T-helper 2 cell treated with Interferon-gamma antibody and Interleukin-4, amounts not matched to agents 5 μg/mL and 100 μg/mL, for 36 hours (primary cell): ENCODE data around the gene EIF4A2.
"Not testable (repeated sequence)": the region's sequence is repeated elsewhere in the genome, so short reads cannot be mapped to it uniquely, and the experiment has no call there.

Source experiments
- DNase-seq: peaks from one replicate; pipeline ENCODE4 v3.0.0; 2021; ENCODE audit warnings: low spot score
- H3K27ac Mint-ChIP-seq: one replicate; pipeline ENCODE4 v1.8.0; 2021; ENCODE audit warnings: mild to moderate bottlenecking, mixed read lengths
- H3K27me3 Mint-ChIP-seq: one replicate; pipeline ENCODE4 v1.8.0; 2021; ENCODE audit warnings: low read depth, mixed read lengths
- H3K36me3 Mint-ChIP-seq: one replicate; pipeline ENCODE4 v1.8.0; 2021; ENCODE audit warnings: low read depth, mixed read lengths
- H3K4me1 Mint-ChIP-seq: one replicate; pipeline ENCODE4 v1.8.0; 2021; ENCODE audit warnings: low read depth, mixed read lengths
- H3K4me3 Mint-ChIP-seq: one replicate; pipeline ENCODE4 v1.8.0; 2022; ENCODE audit warnings: mild to moderate bottlenecking, moderate library complexity, mixed read lengths
- H3K9me3 Mint-ChIP-seq: one replicate; pipeline ENCODE4 v1.8.0; 2021; ENCODE audit warnings: mixed read lengths

EIF4A2 gene

DNA sequence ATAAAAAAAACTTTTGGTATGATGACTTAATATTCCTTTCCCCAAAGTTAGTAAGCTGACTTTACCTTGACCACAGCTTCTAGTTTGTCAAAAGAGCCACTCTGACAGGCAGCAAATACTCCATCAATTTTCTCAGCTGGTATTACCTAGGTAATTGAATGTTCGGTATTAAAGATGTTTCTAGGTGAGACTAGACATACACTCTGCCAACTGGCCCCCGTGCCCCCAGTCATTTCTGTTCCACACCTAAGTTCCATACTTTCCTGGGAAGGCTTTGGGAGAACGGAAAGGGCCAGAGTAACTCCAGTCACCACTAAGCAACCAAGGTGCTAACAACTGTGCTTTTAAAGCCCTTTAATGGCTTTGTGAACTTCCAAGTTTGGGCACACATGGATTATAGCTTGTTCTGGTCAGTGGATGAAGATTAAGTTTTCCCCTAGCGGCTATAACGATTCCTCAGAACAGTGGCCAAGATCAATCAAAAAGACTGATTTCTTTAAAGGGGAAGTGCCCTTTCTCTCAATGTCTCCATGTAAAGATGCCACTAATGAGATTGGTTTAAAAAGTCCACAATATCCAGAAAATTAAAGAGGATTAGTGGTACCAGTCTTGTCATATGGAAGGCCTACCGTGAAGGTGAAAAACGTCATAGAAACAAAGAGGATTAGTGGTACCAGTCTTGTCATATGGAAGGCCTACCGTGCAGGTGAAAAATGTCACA, 7.0 kb downstream of the EIF4A2 start:
- H3K36me3 Mint-ChIP-seq: peaks cover 81% of the 10 kb centered on the region
- peaks cover 28% of the 10 kb centered on the region for H3K4me1 Mint-ChIP-seq
- H3K27me3 Mint-ChIP-seq: no peaks in the 10 kb centered on the region
- no peak overlapping the region for H3K4me3 Mint-ChIP-seq
- DNase-seq: no peak
- no peak overlapping the region for H3K27ac Mint-ChIP-seq
- H3K9me3 Mint-ChIP-seq: no peaks in the 10 kb centered on the region

DNA sequence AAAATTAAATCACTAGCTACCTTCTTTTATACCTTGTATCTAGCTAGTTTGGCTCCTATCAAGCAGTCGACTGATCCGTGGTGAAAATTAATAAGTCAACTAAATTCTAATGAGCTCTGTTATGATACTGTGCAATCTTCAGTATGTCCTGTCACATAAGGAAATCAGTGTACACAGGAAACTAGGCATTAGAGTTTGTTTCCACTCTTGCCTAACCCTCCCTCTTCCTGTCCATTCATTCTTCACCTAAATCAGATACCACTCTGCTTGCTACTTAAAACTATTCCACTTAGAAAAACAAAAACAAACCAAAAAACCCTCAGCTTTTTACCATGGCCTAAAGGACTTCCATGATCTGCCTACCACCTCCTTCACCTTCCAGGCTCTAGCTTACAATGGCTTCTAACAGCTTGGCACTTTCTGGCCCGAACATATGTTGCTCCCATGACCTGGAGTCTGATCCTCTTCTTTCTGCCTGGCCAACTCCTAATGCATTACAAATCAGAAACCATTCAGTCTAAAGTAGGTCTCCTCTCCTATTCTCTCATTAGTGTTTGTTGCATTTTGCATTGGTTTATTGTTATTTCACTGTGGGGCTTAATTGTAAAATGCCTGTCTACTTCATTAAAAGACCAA, 15.0 kb downstream of the EIF4A2 start:
- no peaks in the 10 kb centered on the region for H3K9me3 Mint-ChIP-seq
- H3K36me3 Mint-ChIP-seq: peaks cover 60% of the 10 kb centered on the region
- no peaks in the 10 kb centered on the region for H3K27me3 Mint-ChIP-seq
- H3K4me1 Mint-ChIP-seq: peaks cover 28% of the 10 kb centered on the region
- H3K4me3 Mint-ChIP-seq: peak overlapping the region; percentile 1
- no peak for DNase-seq
- peak overlapping the region; percentile 32 for H3K27ac Mint-ChIP-seq

DNA sequence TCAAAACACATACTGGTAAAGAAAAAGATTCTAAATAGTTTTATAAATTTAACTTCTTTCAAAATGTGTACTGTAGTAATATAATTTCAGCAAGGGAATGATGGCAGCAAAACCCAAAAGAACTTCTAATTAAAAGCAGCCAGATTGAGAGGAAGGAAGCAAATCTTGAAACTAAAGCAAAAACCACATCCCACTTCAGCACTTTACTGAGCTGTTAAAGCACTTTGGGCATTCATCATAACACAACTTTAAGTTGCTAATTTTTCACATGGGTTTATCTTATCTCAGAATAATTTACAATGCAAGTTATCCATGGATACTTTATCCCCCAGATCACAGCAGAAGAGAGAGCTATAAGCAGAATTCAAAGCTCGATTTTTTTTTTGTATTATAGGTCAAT, 16.9 kb downstream of the EIF4A2 start:
- H3K4me1 Mint-ChIP-seq: peaks cover 37% of the 10 kb centered on the region
- no peaks in the 10 kb centered on the region for H3K9me3 Mint-ChIP-seq
- H3K4me3 Mint-ChIP-seq: peak overlapping the region; percentile 44
- H3K36me3 Mint-ChIP-seq: peaks cover 55% of the 10 kb centered on the region
- H3K27ac Mint-ChIP-seq: peak overlapping the region; percentile 38
- no peaks in the 10 kb centered on the region for H3K27me3 Mint-ChIP-seq
- DNase-seq: no peak

DNA sequence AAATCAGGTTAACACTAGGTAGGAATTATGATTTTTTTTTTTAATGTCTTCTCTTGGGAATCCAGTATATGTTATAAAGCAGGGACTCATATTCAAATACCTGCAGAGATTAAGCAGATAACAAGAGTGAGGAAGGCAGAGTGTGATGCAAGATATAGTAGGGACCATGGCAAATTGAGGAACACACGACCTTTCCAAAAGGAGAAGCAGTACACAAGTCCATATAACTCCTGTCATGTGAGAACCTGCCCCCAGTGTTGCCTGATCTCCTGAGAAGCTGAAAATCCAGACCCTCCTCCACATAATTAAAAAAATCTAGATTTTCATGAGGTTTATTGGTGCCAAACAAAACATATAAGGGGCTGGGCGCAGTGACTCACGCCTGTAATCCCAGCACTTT, 19.3 kb downstream of the EIF4A2 start:
- Mint-ChIP-seq H3K4me1 (peaks cover 49% of the 10 kb centered on the region), H3K9me3 (no peaks in the 10 kb centered on the region), H3K4me3 (no peak overlapping the region), H3K27ac (no peak overlapping the region), H3K27me3 (no peaks in the 10 kb centered on the region), H3K36me3 (peaks cover 44% of the 10 kb centered on the region)
- DNase-seq: no peak

DNA sequence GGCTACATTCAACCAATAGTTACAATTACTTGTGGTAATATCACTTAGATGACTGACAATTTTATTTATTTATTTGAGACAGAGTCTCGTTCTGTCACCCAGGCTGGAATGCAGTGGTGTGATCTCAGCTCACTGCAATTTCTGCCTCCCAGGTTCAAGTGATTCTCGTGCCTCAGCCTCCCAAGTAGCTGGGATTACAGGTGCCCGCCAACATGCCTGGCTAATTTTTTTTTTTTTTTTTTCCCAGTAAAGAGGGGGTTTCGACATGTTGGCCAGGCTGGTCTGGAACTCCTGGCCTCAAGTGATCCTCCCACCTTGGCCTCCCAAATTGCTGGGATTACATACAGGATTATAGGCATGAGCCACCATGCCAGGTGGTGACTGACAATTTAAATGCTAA, 20.1 kb downstream of the EIF4A2 start:
- H3K4me3 Mint-ChIP-seq, H3K9me3 Mint-ChIP-seq, H3K27me3 Mint-ChIP-seq, H3K27ac Mint-ChIP-seq, DNase-seq: not testable (repeated sequence)
- H3K4me1 Mint-ChIP-seq: peaks cover 45% of the 10 kb centered on the region
- H3K36me3 Mint-ChIP-seq: peaks cover 38% of the 10 kb centered on the region

DNA sequence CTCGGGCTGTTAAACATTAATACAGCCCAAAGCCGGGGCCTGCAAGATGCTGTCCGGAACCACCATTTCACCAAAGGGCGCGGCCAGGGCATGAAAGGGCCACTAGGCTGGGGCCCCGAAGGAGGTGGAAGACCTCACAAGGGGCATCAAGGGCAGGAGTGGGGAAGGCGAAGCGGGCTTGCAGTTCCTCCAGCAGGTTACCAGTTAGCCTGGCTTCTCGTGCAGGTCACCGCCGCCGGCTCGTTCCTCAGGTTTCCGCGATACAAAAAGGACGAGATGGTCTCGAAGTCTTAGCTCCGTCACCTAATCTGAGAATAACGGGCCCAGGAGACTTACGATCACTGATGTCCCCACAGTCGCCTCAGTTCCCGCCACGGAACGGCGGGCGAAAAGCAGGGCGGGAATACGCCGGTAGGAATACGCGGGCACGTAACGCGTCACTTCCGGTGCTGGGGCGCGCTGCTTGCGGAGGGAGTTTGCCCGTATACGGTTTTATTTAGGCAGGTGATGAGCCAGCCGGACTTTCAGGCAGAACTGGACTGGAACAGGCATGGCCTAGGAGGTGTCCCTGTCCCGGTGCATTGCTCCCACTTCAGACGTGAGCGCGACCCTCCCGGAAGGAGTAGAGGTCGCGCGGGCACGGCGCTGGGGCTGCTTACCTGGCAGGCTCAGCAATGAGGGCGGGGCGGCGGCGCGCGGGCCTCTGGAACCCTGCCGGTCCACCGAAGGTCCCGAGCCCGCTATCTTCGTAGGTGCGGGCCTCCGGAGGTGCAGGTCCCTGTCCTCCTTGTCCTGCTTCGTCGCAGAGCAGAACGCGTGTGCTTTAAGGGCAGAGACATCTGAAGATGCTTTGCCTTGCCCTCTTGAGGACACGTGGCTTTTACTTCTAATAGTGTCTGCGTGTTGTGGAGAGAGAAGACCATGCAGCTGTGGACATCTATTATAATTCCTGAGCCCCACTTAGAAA, 23.0 kb downstream of the EIF4A2 start, which contains the start of gene RFC4:
RFC4 (minus strand) TSS at position 394 of the 967 bp plus-strand sequence. CDS start 1,769 bp downstream, outside the sequence.
- no peaks in the 10 kb centered on the region for H3K27me3 Mint-ChIP-seq
- H3K9me3 Mint-ChIP-seq: no peaks in the 10 kb centered on the region
- peak within 1 kb of the TSS; percentile 91 for H3K27ac Mint-ChIP-seq
- H3K36me3 Mint-ChIP-seq: peaks cover 18% of the 10 kb centered on the region
- H3K4me3 Mint-ChIP-seq: peak within 1 kb of the TSS; percentile 88
- peak; percentile 85 for DNase-seq
- peaks cover 28% of the 10 kb centered on the region for H3K4me1 Mint-ChIP-seq

DNA sequence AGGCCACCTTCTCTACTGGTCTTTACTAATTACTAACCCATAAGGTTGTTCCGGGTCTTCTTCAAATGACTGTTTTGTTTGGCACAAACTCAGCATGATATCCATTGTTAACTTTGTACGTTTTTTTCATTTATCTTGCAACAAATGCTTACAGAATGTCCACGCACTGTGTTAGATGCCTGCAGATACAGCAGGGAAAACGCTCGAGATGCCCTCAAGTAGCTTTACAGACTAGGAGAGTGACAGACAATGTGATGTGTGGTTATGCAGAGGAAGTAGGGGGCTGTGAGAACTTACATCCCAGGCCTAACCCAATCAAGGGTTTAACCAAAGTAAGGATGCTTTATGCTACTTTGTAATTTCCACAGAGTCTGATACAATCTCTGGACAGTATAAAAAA, 23.9 kb downstream of the EIF4A2 start:
- H3K9me3 Mint-ChIP-seq: no peaks in the 10 kb centered on the region
- H3K27ac Mint-ChIP-seq: peak overlapping the region; percentile 91
- H3K27me3 Mint-ChIP-seq: no peaks in the 10 kb centered on the region
- H3K4me1 Mint-ChIP-seq: peaks cover 28% of the 10 kb centered on the region
- no peak for DNase-seq
- peak overlapping the region; percentile 88 for H3K4me3 Mint-ChIP-seq
- peaks cover 18% of the 10 kb centered on the region for H3K36me3 Mint-ChIP-seq

DNA sequence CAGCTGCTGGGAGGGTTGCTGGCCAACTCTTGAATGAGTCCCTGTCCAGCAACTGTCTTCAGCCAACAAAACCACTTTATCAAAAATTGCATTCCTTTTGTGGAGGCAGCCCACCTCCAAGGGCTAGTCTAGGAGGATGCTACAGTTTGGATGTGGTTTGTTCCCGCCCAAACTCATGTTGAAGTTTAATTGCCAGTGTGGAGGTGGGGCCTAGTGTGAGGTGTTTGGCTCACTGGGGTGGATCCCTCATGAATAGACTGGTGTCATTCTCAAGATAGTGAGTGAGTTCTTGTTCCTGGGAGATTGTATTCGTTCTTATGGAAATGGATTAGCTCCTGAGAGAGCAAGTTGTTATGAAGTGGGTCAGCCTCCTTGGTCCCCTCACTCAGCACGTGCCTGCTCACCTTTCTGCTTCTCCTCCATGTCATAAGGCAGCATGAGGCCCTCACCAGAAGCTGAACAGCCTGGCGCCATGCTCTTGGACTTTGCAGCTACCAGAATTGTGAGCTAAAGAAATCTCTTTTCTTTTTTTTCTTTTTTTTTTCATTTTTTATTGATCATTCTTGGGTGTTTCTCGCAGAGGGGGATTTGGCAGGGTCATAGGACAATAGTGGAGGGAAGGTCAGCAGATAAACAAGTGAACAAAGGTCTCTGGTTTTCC, 27.1 kb downstream of the EIF4A2 start:
- Mint-ChIP-seq H3K27me3 (no peaks in the 10 kb centered on the region), H3K4me1 (peaks cover 14% of the 10 kb centered on the region), H3K4me3 (no peak overlapping the region)

DNA sequence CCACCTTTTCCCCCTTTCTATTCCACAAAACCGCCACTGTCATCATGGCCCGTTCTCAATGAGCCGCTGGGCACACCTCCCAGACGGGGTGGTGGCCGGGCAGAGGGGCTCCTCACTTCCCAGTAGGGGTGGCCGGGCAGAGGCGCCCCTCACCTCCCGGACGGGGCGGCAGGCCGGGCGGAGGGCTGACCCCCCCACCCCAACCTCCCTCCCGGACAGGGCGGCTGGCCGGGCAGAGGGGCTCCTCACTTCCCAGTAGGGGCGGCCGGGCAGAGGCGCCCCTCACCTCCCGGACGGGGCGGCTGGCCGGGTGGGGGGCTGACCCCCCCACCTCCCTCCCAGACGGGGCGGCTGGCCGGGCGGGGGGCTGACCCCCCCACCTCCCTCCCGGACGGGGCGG, 27.9 kb downstream of the EIF4A2 start:
- not testable (repeated sequence) for H3K27me3 Mint-ChIP-seq, H3K36me3 Mint-ChIP-seq, DNase-seq, H3K9me3 Mint-ChIP-seq, H3K27ac Mint-ChIP-seq, H3K4me3 Mint-ChIP-seq
- peaks cover 15% of the 10 kb centered on the region for H3K4me1 Mint-ChIP-seq

More for the DNA sequence above, 27.1 kb downstream of the EIF4A2 start:
- no peaks in the 10 kb centered on the region for H3K9me3 Mint-ChIP-seq
- DNase-seq: no peak
- H3K36me3 Mint-ChIP-seq: peaks cover under 1% of the 10 kb centered on the region
- H3K27ac Mint-ChIP-seq: no peak overlapping the region

DNA sequence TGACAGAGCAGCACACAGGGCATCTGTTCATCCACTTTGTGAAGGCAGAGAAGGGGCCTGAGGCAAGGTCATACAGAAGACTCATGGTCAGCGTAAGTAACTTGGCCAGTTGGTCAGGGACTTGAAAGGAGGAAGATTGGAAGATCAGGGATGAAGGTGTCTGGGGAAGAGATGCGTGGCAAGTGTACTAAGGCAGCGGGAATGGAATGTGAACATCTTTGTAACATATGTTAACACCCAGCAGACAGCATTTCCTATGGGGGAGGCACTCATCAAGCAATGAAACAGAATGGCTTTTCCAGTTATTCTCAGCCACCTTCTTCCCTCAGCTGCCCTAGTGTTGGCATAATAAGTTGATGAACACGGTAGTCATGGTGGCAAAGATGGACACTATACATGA, 30.7 kb downstream of the EIF4A2 start:
- Mint-ChIP-seq H3K4me1 (peaks cover 6% of the 10 kb centered on the region), H3K36me3 (no peaks in the 10 kb centered on the region), H3K9me3 (no peaks in the 10 kb centered on the region), H3K27me3 (no peaks in the 10 kb centered on the region), H3K4me3 (no peak overlapping the region), H3K27ac (no peak overlapping the region)
- DNase-seq: no peak

DNA sequence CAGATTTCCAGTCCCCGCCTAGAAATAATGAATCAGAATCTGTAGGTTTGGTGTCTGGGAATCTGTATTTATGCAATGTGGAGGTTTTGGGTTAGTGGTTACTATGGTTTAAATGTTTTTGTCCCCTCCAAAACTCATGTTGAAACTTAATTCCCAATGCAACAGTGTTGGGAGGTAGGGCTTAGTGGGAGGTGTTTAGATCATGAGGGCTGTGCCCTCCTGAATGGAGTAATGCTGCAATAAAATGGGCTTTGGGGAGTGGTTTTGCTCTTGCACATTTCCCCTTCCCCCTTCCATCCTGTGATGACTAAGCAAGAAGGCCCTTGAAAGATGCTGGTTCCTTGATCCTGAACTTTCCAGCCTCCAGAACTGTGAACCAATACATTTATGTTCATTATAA, 32.1 kb downstream of the EIF4A2 start:
- no peaks in the 10 kb centered on the region for H3K9me3 Mint-ChIP-seq
- H3K4me3 Mint-ChIP-seq: no peak overlapping the region
- H3K4me1 Mint-ChIP-seq: peaks cover 3% of the 10 kb centered on the region
- DNase-seq: no peak
- no peaks in the 10 kb centered on the region for H3K36me3 Mint-ChIP-seq
- H3K27ac Mint-ChIP-seq: no peak overlapping the region
- H3K27me3 Mint-ChIP-seq: no peaks in the 10 kb centered on the region

DNA sequence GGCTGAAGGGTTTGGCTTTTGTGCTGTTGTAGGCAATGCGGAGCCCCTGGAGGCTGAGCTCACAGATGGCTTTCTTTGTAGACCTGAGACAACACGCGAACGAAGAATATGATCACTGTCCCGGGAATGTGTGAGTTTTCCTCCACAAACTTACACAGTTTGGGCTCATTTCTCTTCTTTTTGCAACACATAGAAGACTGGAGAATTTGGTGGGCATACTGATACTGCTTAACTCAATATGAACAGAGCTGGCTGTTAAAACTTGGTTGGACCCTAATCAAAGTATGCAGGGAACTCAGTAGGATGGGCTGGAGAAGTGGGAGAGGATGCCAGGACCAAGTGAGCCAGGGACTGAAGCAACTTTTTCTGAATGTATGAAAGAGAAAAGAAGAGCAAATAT, 35.1 kb downstream of the EIF4A2 start:
- H3K36me3 Mint-ChIP-seq: no peaks in the 10 kb centered on the region
- H3K4me3 Mint-ChIP-seq: no peak overlapping the region
- H3K27ac Mint-ChIP-seq: no peak overlapping the region
- peaks cover 2% of the 10 kb centered on the region for H3K4me1 Mint-ChIP-seq
- no peaks in the 10 kb centered on the region for H3K27me3 Mint-ChIP-seq
- no peaks in the 10 kb centered on the region for H3K9me3 Mint-ChIP-seq
- DNase-seq: no peak

DNA sequence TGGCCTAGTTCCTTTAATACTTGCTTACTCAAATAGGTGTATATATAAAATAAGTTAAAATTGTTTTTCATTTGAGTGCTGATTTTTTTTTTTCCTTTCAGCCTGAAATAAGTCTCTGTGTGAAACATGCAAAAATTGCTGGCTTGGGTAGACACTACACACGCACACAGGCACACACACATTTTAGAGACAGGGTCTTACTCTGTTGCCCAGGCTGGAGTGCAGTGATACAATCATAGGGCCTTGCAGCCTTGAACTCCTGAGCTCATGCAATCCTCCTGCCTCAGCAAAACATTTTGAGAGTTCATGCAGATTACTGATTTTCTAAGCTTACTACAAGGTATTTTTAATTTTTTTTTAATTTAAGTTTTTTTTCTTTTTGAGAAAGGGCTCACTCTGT, 35.6 kb downstream of the EIF4A2 start:
- DNase-seq: no peak
- no peaks in the 10 kb centered on the region for H3K36me3 Mint-ChIP-seq
- peaks cover 2% of the 10 kb centered on the region for H3K4me1 Mint-ChIP-seq
- no peaks in the 10 kb centered on the region for H3K27me3 Mint-ChIP-seq
- H3K27ac Mint-ChIP-seq: no peak overlapping the region
- H3K9me3 Mint-ChIP-seq: no peaks in the 10 kb centered on the region
- H3K4me3 Mint-ChIP-seq: no peak overlapping the region
